Subcutaneous adipose tissue (tissue), 4 donors: Measurements from ENCODE around the gene PDE4D. TPM values are rescaled to one million over a fixed set of nuclear protein-coding genes. Genes with fewer than 3 reads are reported as not detected.

Experiments
- total RNA-seq, 4 donors: library from RNA; depleted of rRNA; stranded (reverse); fragments of >200 nt; gene quantifications; one replicate each; pipeline ENCODE4 v1.1.0, GENCODE V29; 2016
- TF ChIP-seq, protein P1 (sequence below): fragments of 450-650 bp; IDR thresholded peaks from one replicate; pipeline ENCODE4 v1.5.1; 2016; ENCODE audit warnings: low read depth, mild to moderate bottlenecking, control low read depth, antibody characterized with exemption, moderate library complexity

PDE4D gene
- total RNA-seq, 4 donors from 2014 or later = 15.0 to 24.0 (median 18.5) TPM

DNA sequence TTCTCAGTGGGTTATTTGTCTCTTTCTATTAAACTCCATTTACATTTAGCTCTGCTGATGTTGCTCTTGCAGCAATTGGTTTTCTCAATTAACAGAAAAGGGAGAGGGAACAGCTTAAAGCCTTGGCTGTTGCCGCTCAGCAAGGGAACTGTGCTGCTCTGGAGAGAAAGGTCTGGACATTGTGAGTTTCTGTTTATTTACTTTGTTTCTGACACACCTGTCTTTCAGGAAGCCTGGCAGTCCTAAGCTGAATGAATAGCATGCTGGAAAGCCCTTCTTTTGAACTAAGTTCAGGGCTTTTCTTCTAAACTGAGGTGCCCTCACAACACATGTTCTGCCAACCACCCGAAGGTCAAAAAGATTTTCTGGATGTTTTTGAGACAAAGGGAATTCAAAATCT lies 491.9 kb downstream of the PDE4D start:
- TF ChIP-seq, protein P1, sequence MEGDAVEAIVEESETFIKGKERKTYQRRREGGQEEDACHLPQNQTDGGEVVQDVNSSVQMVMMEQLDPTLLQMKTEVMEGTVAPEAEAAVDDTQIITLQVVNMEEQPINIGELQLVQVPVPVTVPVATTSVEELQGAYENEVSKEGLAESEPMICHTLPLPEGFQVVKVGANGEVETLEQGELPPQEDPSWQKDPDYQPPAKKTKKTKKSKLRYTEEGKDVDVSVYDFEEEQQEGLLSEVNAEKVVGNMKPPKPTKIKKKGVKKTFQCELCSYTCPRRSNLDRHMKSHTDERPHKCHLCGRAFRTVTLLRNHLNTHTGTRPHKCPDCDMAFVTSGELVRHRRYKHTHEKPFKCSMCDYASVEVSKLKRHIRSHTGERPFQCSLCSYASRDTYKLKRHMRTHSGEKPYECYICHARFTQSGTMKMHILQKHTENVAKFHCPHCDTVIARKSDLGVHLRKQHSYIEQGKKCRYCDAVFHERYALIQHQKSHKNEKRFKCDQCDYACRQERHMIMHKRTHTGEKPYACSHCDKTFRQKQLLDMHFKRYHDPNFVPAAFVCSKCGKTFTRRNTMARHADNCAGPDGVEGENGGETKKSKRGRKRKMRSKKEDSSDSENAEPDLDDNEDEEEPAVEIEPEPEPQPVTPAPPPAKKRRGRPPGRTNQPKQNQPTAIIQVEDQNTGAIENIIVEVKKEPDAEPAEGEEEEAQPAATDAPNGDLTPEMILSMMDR = no peak

DNA sequence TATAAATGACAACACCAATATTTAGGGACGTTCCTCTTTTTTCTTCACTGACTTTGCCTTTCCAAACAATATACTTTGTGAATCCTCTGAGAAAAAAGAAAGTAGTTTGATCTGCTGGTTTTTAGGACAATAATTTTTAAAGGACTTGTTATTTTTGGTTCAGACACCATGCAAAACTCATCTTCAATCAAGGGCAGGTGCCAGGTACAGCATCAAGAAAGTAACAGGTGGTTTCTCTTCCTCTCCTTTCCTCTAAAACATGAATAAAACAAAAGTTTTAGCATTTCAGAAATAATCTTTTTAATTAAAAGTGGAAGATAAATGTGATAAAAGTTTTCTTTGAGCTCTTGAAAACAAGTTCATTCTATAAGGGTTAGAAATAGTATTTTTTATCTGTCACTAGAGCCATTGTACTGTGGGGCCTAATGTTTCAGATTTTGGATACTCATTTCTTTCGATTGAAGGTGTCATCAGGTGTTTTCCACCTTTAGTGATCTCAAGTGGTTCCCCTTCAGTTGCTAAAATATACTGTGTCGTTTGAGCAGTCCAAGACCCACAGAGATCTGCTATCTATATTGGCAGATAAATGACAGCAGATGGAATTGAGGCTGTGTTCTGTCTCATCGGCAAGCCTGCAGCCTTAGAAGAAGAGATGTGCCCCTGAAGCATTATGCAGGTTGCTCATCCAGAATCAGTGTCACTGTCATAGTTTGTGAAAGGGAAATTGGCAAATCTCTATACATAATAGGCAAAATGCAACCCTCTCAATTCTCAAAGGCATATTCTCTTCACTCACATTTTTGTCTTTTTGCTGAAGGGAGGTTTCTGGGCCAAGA lies 499.7 kb downstream of the PDE4D start:
- TF ChIP-seq, protein P1 = no peak

DNA sequence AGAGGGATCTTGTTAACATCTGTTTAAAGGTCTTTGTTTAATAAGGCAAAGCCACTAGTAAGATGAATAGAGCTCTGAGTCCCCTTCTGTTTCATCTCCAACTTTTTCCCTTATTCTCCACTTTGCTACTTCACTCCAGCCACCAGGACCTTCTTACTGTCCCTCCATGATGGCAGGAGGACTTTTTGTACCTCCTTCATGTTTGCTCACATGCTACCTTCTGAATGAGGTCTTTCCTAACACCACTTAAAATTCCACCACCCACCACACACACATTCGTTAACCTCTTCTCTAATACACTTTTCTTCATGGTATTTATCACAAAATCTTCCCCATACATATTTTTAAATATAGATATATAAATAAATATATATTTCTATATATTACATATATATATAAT lies 501.9 kb downstream of the PDE4D start:
- TF ChIP-seq, protein P1 = no peak

DNA sequence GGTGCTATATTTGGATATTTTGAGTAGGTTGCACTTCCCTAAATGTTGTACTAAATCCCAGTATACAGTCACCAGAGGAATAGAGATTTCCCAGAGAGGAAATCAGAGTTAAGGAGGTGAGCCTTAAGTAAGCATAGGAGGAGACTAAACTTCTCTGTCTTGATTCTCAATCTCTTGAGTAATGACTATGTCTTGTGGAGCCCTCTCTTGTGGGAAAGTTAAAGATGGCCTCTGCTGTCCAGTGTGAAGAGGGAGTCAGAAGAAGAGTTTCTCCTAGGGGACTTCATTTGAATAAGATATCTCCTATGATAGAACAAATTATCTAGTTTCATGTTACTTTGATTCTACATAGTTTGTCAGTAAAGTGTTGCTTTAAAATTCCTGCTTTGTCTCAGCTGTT lies 502.5 kb downstream of the PDE4D start:
- TF ChIP-seq, protein P1 = no peak

DNA sequence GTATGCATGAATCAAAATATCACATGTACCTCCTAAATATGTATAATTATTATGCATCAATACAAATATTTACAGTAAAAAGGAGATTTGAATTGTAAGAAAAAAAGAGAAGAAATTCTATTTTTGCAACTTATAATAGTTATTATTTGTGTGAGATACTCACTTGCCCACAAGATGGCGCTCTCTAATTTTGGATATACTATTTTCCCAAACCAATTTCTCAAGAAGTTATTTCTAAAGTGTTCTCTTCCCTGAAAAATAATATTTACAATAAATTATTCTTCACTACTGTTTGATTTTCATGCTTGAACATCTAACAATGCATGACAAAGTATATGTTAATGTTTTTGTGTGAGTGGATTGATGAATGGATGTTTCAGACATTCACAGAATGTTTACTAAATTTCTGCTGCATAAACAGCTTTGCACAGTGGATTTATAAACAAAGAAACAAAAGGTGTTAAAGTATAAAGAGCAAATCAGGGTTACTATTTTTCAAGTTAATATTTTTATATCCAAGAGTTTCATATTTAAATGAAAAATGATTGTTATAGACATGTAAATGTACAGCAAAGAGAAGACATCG lies 503.4 kb downstream of the PDE4D start:
- TF ChIP-seq, protein P1 = no peak

DNA sequence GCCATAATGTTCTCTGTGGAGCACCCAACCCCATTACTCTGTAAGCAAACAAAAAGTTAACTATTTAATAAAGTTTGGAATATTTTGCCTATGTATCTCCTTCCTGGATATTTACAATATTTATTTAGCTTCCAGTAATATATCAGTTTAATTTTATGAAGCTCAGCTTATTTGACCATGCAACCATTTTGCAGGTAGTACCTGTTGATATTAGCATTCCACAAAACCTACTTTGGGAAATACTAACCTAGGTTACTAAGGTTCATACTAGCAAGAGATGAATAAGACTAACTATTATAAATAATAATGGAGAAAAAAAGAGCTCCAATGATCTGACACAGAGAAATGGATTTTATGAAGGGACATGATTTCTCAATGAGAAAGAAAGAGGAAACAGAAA lies 506.4 kb downstream of the PDE4D start:
- TF ChIP-seq, protein P1 = no peak

DNA sequence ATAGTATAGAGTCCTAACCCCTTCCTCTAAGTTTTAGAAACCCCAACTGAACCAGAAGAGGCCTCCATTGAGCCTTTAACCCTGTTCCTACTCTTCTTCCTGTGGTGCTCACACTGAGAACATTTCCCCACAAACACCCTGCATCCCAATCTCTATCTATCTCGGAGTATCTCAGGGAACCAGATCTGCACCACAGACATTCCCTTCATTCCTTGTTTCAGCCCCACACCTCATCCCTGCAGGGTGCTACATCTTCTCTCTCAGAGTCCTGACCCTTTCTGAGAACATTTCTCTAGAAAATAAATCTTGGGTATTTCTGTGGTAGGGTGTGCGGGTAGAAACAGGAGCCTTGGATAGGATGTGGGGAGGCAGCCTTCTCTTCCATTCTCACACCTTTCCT lies 507.8 kb downstream of the PDE4D start:
- TF ChIP-seq, protein P1 = no peak
